K562 (cell line): Measurements from ENCODE around the gene SERTAD1. TPM values are rescaled to one million over a fixed set of nuclear protein-coding genes. Genes with fewer than 3 reads are reported as not detected.

ENCODE experiments used
- ARHGAP35 ChIP-seq: fragments of 450-650 bp; IDR thresholded peaks from 2 replicates; pipeline ENCODE4 v1.6.1; 2018; ENCODE audit not compliant: partially characterized antibody
- BDP1 ChIP-seq: IDR thresholded peaks from 3 replicates; pipeline ENCODE4 v1.6.1; 2011; ENCODE audit not compliant: insufficient read length, insufficient read depth
- CC2D1A ChIP-seq: fragments of 450-650 bp; IDR thresholded peaks from 2 replicates; pipeline ENCODE4 v1.6.1; 2017; ENCODE audit warnings: mild to moderate bottlenecking
- HCFC1 ChIP-seq: IDR thresholded peaks from 2 replicates; pipeline ENCODE4 v1.6.1; 2012; ENCODE audit warnings: low read depth, low read length, improper control_type of control experiment
- HDAC6 ChIP-seq: IDR thresholded peaks from 2 replicates; pipeline ENCODE4 v1.6.1; 2012; ENCODE audit warnings: low read depth, mild to moderate bottlenecking, control low read depth, inconsistent platforms, low read length, moderate library complexity
- KDM1A ChIP-seq, 2 experiments: fragments of 450-650 bp; IDR thresholded peaks; 2 replicates each; pipeline ENCODE4 v1.6.1; 2016; ENCODE audit warnings: mild to moderate bottlenecking in 2 of 2
- NRF1 ChIP-seq, 2 experiments: fragments of 450-650 bp; IDR thresholded peaks in 1 of 2; conservative IDR thresholded peaks in 1 of 2; 2 replicates each; pipeline ENCODE4 v1.6.1; 2014; ENCODE audit warnings: mild to moderate bottlenecking in 2 of 2
- POU5F1 ChIP-seq: fragments of 150-350 bp; IDR thresholded peaks from 2 replicates; pipeline ENCODE4 v1.6.1; 2014; ENCODE audit warnings: borderline replicate concordance, low read length, low read depth, mild to moderate bottlenecking; ENCODE audit not compliant: partially characterized antibody
- SAFB ChIP-seq: fragments of 200-400 bp; formaldehyde crosslinking; IDR thresholded peaks from 2 replicates; pipeline ENCODE4 v1.6.1; 2017; ENCODE audit warnings: low read depth, low read length, borderline replicate concordance
- SIRT6 ChIP-seq: IDR thresholded peaks from one replicate; pipeline ENCODE4 v1.6.1; 2012; ENCODE audit warnings: low read depth, mild to moderate bottlenecking, control low read depth, inconsistent platforms, low read length, moderate library complexity
- SRSF7 ChIP-seq: fragments of 200-400 bp; formaldehyde crosslinking; optimal IDR thresholded peaks from 2 replicates; pipeline ENCODE3; 2017; ENCODE audit warnings: mild to moderate bottlenecking, low read depth, low read length
- STAG1 ChIP-seq: sonication (generic); formaldehyde crosslinking; IDR thresholded peaks from 2 replicates; pipeline ENCODE4 v1.5.0; 2020; ENCODE audit warnings: missing genetic modification reagents, borderline replicate concordance
- TAF1 ChIP-seq: IDR thresholded peaks from 2 replicates; pipeline ENCODE4 v1.6.1; 2011; ENCODE audit warnings: mild to moderate bottlenecking, low read length, moderate library complexity; ENCODE audit not compliant: insufficient read depth, control insufficient read depth, severe bottlenecking; ENCODE audit errors: extremely low read depth
- TARDBP ChIP-seq: fragments of 450-650 bp; IDR thresholded peaks from 2 replicates; pipeline ENCODE4 v1.6.1; 2016
- ZNF134 ChIP-seq: fragments of 250-450 bp; sonication (Bioruptor Pico); conservative IDR thresholded peaks from 2 replicates; pipeline ENCODE4 v1.4.0; 2020
- ZNF23 ChIP-seq: fragments of 250-450 bp; sonication (Bioruptor Pico); IDR thresholded peaks from 2 replicates; pipeline ENCODE4 v1.4.0; 2020; ENCODE audit warnings: mild to moderate bottlenecking
- ZNF3 ChIP-seq: fragments of 250-450 bp; sonication (Bioruptor Pico); IDR thresholded peaks from 2 replicates; pipeline ENCODE4 v1.5.0; 2021; ENCODE audit warnings: mild to moderate bottlenecking, moderate library complexity
- ZNF507 ChIP-seq: conservative IDR thresholded peaks from 2 replicates; pipeline ENCODE4 v1.6.1; 2017; ENCODE audit warnings: missing genetic modification characterization, missing compliant biosample characterization
- ZNF644 ChIP-seq: fragments of 200-800 bp; sonication (Bioruptor generic); IDR thresholded peaks from 2 replicates; pipeline ENCODE4 v1.6.1; 2016; ENCODE audit warnings: low read depth, missing genetic modification characterization, missing compliant biosample characterization
- polyA plus RNA-seq, 8 experiments: library from polyadenylated mRNA; depleted of rRNA in 4 of 8; stranded (reverse) in 5 of 8; unstranded in 3 of 8; fragments of >200 nt; fragmentation: Nextera tagmentation in 2 of 8; fragmentation: Illumina TruSeq in 1 of 8; extraction: Ambion mirVana in 2 of 8; extraction: Trizol in 1 of 8; gene quantifications; 2 replicates each; pipeline versions ENCODE4 v1.2.1 to v1.2.3, GENCODE V29; 2011 to 2014; ENCODE audit warnings: inconsistent platforms in 1 of 8, missing spikeins in 1 of 8
- total RNA-seq, 7 experiments: library from RNA; depleted of rRNA in 6 of 7; stranded (reverse); fragments of >200 nt in 6 of 7; fragmentation: Illumina TruSeq in 2 of 7; extraction: Trizol in 2 of 7; gene quantifications; 2 replicates each; pipeline versions ENCODE4 v1.2.1 to v1.2.3, GENCODE V29; 2011 to 2021; ENCODE audit warnings: low replicate concordance in 1 of 7
- TF ChIP-seq, protein P1 (sequence below): sonication (generic); formaldehyde crosslinking; IDR thresholded peaks from 2 replicates; pipeline ENCODE4 v1.8.1; 2023; ENCODE audit warnings: mild to moderate bottlenecking, missing genetic modification reagents
- TF ChIP-seq, protein P2 (sequence below): fragments of 450-650 bp; formaldehyde crosslinking; IDR thresholded peaks from 2 replicates; pipeline ENCODE4 v1.4.0; 2020; ENCODE audit warnings: mild to moderate bottlenecking, moderate library complexity
- TF ChIP-seq, protein P3 (sequence below), 2 experiments: fragments of 200-800 bp in 1 of 2; sonication (Bioruptor generic) in 1 of 2; sonication (generic) in 1 of 2; formaldehyde crosslinking in 1 of 2; IDR thresholded peaks in 1 of 2; conservative IDR thresholded peaks in 1 of 2; 2 replicates each; pipeline versions ENCODE4 v1.5.0 to v1.6.1; 2016 to 2020; ENCODE audit warnings: missing compliant biosample characterization in 1 of 2, missing genetic modification characterization in 1 of 2, missing genetic modification reagents in 1 of 2

Gene SERTAD1
- total and polyA plus RNA-seq, 9 of the 15 experiments (the other 6 are each of a cell fraction or from before 2014, with no cell fraction given): 0.15 to 8.7 (median 4.9) TPM

DNA sequence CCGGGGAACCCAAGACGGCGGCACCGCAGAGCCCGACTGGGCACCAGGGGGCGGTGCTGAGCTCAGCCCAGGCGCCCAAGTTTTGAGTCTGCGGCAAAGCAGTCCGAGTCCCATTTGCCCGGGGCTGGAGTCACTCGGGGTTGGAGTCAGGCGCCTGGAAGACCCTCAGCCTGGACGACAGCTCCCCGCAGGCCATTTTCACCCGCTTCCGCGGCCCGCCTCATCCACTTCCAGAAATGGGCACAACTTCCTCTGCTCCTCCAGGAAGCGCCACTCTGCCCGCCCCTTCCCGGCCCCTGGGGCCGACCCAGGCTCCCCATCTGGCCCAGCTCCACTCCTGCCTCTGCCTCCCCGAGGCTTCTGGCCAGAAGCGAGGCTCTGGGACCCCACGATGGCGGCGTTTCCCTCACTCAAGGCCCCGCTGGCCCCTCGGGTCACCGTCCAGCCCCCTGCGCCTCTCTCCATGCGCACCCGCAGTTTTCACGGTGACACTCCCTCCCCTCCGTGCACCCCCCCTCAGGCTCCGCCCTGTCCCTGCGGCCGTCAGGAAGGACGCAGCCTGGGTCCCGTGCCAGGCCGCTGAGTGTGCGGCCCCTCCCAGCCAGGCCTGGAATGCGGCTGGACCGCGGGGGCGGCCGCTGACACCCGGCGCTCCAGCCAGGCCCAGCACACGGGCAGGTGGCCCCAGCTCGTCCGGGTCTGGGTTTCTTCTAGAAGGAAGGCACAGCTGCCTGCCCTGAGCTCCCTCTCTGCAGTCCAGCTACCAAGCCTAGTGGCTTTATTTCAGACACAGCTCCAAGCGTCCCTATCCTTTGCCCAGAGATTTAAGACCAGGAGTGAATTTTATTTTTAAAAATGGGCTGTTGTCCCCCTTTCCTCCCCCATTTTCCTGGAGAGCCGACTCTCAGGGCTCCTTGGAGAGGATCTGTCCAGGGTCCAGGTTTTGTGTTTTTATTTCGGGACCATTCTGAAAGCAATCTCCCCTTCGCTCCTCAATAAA, 4.7 kb downstream of the SERTAD1 start (continued):
- TF ChIP-seq, protein P1, sequence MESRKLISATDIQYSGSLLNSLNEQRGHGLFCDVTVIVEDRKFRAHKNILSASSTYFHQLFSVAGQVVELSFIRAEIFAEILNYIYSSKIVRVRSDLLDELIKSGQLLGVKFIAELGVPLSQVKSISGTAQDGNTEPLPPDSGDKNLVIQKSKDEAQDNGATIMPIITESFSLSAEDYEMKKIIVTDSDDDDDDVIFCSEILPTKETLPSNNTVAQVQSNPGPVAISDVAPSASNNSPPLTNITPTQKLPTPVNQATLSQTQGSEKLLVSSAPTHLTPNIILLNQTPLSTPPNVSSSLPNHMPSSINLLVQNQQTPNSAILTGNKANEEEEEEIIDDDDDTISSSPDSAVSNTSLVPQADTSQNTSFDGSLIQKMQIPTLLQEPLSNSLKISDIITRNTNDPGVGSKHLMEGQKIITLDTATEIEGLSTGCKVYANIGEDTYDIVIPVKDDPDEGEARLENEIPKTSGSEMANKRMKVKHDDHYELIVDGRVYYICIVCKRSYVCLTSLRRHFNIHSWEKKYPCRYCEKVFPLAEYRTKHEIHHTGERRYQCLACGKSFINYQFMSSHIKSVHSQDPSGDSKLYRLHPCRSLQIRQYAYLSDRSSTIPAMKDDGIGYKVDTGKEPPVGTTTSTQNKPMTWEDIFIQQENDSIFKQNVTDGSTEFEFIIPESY (CRISPR knock-in tag): peak; percentile 89
- TF ChIP-seq POU5F1 (no peak), ZNF644 (tag) (no peak), HCFC1 (no peak; the same call in 1 of the 2 replicates), TAF1 (peak; percentile 83), SRSF7 (no peak), SAFB (no peak), ARHGAP35 (no peak), CC2D1A (peak; percentile 79), ZNF134 (no peak), SIRT6 (no peak), KDM1A (IDR thresholded peaks at IDR 0.05) (no peak), STAG1 (CRISPR knock-in tag) (no peak; the same call in 1 of the 2 replicates), ZNF3 (CRISPR knock-in tag) (no peak), ZNF23 (CRISPR knock-in tag) (no peak), BDP1 (no peak), TARDBP (no peak), NRF1 (conservative IDR thresholded peaks at IDR 0.05 in 1 of 2, IDR thresholded peaks at IDR 0.05 in 1 of 2) (peak; percentile 90 to 92), HDAC6 (no peak), ZNF507 (tag) (no peak)
- TF ChIP-seq, protein P2, sequence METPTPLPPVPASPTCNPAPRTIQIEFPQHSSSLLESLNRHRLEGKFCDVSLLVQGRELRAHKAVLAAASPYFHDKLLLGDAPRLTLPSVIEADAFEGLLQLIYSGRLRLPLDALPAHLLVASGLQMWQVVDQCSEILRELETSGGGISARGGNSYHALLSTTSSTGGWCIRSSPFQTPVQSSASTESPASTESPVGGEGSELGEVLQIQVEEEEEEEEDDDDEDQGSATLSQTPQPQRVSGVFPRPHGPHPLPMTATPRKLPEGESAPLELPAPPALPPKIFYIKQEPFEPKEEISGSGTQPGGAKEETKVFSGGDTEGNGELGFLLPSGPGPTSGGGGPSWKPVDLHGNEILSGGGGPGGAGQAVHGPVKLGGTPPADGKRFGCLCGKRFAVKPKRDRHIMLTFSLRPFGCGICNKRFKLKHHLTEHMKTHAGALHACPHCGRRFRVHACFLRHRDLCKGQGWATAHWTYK: no peak
- TF ChIP-seq, protein P3, sequence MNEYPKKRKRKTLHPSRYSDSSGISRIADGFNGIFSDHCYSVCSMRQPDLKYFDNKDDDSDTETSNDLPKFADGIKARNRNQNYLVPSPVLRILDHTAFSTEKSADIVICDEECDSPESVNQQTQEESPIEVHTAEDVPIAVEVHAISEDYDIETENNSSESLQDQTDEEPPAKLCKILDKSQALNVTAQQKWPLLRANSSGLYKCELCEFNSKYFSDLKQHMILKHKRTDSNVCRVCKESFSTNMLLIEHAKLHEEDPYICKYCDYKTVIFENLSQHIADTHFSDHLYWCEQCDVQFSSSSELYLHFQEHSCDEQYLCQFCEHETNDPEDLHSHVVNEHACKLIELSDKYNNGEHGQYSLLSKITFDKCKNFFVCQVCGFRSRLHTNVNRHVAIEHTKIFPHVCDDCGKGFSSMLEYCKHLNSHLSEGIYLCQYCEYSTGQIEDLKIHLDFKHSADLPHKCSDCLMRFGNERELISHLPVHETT (CRISPR knock-in tag; conservative IDR thresholded peaks at IDR 0.05 in 1 of 2, IDR thresholded peaks at IDR 0.05 in 1 of 2): no peak
